GM21529 (cell line): ENCODE data around the gene NDRG2.

Source experiments
- ATAC-seq: cut with Tn5 transposase; IDR thresholded peaks from one replicate; pipeline ENCODE4 v1.9.1; 2021; ENCODE audit not compliant: unreplicated experiment

Gene NDRG2

GRCh38 chr14:21037156-21037555, 12.3 kb upstream of the NDRG2 start:
- ATAC-seq, result no peak

GRCh38 chr14:21036751-21037150, 11.9 kb upstream of the NDRG2 start:
- ATAC-seq, result no peak

GRCh38 chr14:21034707-21035106, 9.8 kb upstream of the NDRG2 start, which contains the start of gene RNASE13:
Gene RNASE13 (minus strand): TSS chr14:21034807. CDS start chr14:21034288, 519 bp downstream.
- ATAC-seq, result no peak

DNA sequence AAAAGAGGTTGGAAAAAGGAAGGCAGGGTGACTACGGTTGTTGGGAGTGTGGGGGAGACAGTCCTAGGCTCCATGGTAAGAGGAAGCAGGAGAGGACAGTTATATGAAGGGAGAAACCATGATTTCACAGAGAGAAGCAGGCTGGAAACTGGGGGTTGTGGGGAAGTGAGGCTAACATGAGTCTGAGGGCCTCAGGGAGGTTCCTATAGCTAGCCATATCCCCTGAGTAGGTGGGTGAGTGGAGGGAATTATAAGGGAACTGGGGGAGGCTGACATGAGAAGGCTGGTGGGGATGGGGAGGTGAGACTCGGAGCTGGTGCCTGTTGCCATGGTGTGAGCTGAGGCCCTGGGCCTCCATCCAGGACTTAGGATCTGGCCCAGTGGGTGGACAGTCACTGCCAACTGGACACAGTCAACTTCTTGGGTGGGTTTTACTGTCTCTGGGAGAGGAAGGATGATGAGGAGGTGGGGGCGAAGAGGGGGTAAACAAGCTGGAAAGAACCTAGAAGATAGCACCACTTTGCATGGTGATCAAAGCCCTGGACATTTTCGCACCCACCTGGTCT, 8.4 kb upstream of the NDRG2 start:
- ATAC-seq, result no peak

- no peak for ATAC-seq
Observed at GRCh38 chr14:21032326-21033132, 7.7 kb upstream of the NDRG2 start.

GRCh38 chr14:21030531-21030930, 5.7 kb upstream of the NDRG2 start:
- no peak for ATAC-seq

DNA sequence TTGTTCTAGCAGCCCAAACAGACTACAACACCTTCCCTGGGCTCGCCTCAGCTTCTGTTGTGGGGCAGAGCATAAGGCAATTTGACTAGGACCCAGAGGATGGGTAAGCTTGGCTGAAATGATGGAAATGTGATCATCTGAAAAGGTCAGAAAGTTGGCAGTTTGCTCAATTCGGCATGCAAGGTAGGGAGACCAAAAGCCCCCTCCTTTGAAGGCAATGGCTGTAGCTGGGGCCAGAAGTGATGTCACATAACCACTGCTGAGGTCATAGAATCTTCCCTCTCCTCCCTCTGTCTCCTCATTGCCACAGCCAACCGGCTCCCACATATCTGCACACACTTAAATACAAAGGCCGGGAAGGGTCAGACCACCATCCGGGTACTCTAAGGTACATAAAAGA, 5.1 kb upstream of the NDRG2 start, which contains the start of gene TPPP2:
Gene TPPP2 (plus strand): TSS at position 301 of the 400 bp plus-strand sequence. CDS start 365 bp downstream, outside the sequence.
- ATAC-seq, result no peak

GRCh38 chr14:21026988-21027315, 2.1 kb upstream of the NDRG2 start:
- ATAC-seq, result no peak

- no peak for ATAC-seq
Observed at GRCh38 chr14:21026274-21026987, 1.6 kb upstream of the NDRG2 start.

DNA sequence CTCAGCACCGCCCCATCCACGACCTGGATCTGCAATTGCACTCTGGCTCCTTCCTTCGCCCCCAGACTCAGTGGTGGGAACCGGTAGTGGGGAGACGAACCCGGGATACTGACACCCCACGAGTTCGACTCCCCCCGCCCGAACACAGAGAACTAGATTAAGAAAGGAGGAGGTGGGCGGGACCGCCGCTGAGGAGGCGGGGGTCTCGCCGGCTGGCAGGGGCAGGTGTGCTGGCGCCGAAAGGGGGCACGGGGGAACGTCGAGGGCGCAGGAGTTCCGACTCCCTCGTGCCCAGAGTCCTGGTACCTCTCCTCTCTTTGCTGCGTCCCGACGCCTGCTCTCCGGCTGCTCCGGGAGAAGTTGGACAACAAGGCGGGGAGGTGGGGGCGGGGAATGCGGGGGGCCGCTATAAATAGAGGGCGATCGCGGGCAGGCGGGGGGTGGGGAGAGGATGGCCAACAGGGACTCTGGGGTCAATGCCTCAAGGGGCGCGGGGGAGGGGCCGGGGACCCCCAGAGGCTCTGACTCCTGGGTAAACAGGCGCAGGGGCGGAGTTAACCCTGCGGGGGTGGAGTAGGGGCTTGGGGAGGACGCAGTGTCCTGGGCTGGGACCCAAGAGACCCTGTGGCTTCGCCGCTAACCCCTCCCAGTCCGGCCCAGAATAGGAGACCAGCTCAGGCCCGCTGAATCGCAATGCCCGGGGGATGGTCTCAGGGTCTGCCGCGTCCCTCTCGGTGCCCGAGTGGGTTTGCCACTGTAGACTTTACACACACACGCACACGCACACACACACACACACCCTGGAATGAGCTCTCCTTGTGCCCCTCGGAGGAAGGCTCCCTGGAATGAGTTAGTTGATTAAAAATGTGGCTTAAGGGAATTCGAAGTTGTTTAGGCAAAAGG, 761 bp upstream of the NDRG2 start:
- no peak for ATAC-seq

DNA sequence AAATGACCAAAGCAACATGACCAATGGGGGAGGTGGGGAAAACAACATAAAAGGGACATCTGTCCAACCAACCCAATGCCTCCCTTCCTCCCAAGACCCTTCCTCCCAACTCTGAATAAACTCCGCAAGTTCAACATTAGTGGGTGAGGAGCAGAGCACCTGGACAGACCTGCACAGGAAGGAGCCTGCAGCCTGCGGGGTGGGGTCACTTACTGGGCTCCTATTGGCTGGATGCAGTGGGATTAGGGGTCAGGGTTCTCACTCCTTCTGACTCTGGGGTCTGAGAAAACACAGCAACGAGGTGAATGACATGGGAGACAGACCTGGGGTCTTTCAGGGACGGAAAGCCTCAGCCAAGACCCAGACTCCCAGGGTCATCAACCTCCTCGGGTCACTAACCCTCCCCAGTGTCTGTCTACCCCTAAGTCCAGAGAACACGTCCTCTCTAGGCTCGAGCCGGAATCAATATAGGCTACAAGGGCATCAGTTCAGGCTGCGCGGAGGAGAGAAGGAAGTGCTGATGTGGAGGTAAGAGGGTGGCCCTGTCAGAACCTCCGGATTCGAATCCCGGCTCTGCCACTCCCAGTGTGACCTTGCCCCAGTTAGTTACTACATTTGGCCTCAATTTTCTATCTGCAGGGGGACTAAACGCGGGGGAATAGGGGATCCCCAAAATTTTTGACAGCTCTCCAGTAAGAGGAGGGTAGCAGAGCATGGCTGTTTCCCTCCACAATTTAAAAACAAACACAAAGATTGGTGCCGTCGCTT, 860 bp downstream of the NDRG2 start:
- no peak for ATAC-seq

DNA sequence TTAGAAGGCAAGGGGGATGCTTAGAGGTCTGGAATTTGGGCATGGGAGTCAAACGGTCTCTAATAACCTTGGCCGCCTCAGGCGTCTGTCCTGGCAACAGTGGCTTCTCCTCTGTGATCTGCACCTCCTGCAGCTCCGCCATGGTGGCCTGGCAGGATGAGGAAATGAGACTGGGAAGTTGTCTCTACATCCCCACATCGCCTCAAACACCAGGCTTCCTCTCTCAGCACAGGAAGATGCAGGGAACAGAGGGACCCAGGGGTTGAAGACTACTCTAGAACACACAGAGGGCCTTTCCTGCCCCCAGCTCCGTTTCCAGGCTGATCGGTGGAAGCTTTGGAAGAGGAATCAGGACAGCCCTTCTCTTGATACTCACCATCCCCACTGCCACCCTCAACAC, 1.7 kb downstream of the NDRG2 start:
- ATAC-seq, result no peak

DNA sequence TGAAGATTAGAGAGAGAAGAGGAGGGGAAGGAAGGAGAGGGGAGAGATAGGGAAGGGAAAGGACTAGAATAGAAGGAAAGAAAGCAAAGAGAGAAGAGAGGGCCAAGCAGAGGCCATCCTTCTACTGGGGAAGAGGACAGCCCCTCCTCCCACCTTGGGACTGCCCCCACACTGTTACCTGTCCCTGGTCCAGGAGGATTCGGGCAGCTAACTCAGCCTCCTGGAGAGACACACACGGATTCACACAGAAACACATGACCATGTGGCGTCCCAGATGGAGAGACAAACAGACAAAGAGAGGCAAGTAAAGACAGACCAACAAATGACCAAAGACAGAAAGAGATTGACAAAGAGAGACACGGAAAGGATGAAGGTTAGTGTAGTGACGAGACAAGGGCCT, 2.2 kb downstream of the NDRG2 start:
- no peak for ATAC-seq

GRCh38 chr14:21020977-21021545, 3.8 kb downstream of the NDRG2 start:
- no peak for ATAC-seq

GRCh38 chr14:21019366-21019765, 5.5 kb downstream of the NDRG2 start:
- ATAC-seq, result no peak

- no peak for ATAC-seq
Observed at GRCh38 chr14:21018781-21019180, 6.1 kb downstream of the NDRG2 start.

GRCh38 chr14:21018286-21018685, 6.6 kb downstream of the NDRG2 start:
- no peak for ATAC-seq

DNA sequence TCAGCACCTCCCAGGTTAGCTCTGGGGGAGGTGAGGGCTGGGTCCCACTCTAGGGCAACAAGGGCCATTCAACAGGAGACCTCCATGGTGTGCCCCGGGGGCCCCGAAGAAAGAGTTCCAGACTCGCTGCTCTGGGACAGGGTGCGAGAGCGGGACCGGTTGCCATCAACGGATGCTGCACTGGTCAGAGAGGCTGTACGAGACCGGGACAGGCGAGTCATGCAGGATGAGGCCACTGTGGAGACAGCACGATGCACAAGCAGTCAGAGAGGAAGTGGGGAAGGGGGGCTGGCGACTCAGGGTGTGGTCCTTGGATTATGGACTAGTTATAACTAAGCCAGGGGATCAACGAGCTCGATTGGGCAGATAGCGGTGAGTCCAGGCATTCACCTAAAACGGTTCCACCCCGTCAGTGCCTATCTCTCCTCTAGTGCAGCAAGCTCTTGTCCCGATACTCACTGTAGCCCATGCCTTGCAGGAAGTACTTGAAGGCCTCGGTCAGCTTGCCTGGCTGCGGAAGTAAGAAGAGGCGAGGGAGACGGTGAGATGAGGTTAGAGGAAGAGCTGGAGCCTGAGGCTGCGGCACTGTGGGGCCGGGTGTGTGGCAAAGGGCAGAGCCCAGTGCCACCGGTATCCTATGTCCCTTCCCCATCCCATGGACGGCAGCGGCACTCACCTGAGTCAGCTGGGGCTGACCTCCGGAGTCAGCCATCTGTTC, 7.2 kb downstream of the NDRG2 start:
- no peak for ATAC-seq
